Peyer's patch (tissue), 4 donors: ENCODE results near the gene NTRK2. TPM values are rescaled to one million over a fixed set of nuclear protein-coding genes. Genes with fewer than 3 reads are reported as not detected.

Source experiments
- DNase-seq, 3 donors: peaks; one replicate each; pipeline ENCODE4 v3.0.0-alpha.2; 2017 to 2019
- H3K27ac ChIP-seq, 4 donors: fragments of 200-600 bp; sonication (generic); one replicate each; pipeline ENCODE4 v1.5.1; 2016 to 2019
- H3K27me3 ChIP-seq, 2 donors: fragments of 200-600 bp; sonication (generic); one replicate each; pipeline ENCODE4 v1.5.1; 2019
- H3K36me3 ChIP-seq, 3 donors: fragments of 200-600 bp; sonication (generic); one replicate each; pipeline ENCODE4 v1.5.1; 2016 to 2019
- H3K4me1 ChIP-seq, 4 donors: fragments of 200-600 bp; sonication (generic); one replicate each; pipeline ENCODE4 v1.5.1; 2016 to 2019
- H3K4me3 ChIP-seq, 4 donors: fragments of 200-600 bp; sonication (generic); 1 replicate in 3 of 4; 2 replicates in 1 of 4; pipeline ENCODE4 v1.5.1; 2016 to 2019; ENCODE audit warnings: mild to moderate bottlenecking in 1 of 4
- H3K9me3 ChIP-seq, 4 donors: fragments of 200-600 bp; sonication (generic); one replicate each; pipeline ENCODE4 v1.5.1; 2016 to 2019; ENCODE audit warnings: mild to moderate bottlenecking in 1 of 4
- POLR2A ChIP-seq, 2 donors: fragments of 450-650 bp; IDR thresholded peaks; one replicate each; pipeline ENCODE4 v1.5.1; 2017; ENCODE audit warnings: antibody characterized with exemption in 2 of 2, mild to moderate bottlenecking in 2 of 2, moderate library complexity in 2 of 2
- total RNA-seq, 4 donors: library from RNA; depleted of rRNA; stranded (reverse); fragments of >200 nt; gene quantifications; one replicate each; pipeline ENCODE4 v1.1.0, GENCODE V29; 2016
- TF ChIP-seq, protein P1 (sequence below), 6 experiments: fragments of 450-650 bp in 4 of 6; fragments of 200-600 bp in 2 of 6; sonication (generic) in 1 of 6; IDR thresholded peaks; one replicate each; pipeline ENCODE4 v1.5.1; 2017 to 2019; ENCODE audit warnings: antibody characterized with exemption in 6 of 6, mild to moderate bottlenecking in 3 of 6, moderate library complexity in 1 of 6

NTRK2 gene
- total RNA-seq, 4 donors from 2014 or later: 0.35 to 1.7 (median 0.84) TPM

DNA sequence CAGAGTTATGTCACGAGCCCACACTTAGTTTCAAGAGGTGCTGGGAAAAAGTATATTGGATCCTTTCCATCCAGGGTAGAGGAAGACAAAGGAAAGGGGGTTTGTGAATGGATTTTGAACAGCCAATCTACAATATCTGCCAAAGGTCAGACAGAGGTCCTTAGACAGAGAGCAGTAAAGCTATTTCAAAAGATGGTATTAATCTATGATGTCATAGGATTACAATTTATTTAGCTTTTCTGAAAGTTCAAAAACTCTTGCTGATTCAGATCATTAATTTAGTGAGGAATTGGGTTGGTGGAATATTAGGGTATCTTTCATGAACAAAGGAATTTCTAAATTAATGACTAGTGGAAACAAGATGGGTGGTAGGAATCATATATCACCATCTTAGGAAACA is 126.9 kb downstream of the NTRK2 start:
- Histone ChIP-seq H3K9me3 (no peaks in the 10 kb centered on the region), H3K36me3 (no peaks in the 10 kb centered on the region), H3K27ac (no peak overlapping the region), H3K4me1 (no peaks in the 10 kb centered on the region), H3K27me3 (no peaks in the 10 kb centered on the region), H3K4me3 (no peak overlapping the region)
- TF ChIP-seq POLR2A (IDR thresholded peaks at IDR 0.05): no peak
- TF ChIP-seq, protein P1, sequence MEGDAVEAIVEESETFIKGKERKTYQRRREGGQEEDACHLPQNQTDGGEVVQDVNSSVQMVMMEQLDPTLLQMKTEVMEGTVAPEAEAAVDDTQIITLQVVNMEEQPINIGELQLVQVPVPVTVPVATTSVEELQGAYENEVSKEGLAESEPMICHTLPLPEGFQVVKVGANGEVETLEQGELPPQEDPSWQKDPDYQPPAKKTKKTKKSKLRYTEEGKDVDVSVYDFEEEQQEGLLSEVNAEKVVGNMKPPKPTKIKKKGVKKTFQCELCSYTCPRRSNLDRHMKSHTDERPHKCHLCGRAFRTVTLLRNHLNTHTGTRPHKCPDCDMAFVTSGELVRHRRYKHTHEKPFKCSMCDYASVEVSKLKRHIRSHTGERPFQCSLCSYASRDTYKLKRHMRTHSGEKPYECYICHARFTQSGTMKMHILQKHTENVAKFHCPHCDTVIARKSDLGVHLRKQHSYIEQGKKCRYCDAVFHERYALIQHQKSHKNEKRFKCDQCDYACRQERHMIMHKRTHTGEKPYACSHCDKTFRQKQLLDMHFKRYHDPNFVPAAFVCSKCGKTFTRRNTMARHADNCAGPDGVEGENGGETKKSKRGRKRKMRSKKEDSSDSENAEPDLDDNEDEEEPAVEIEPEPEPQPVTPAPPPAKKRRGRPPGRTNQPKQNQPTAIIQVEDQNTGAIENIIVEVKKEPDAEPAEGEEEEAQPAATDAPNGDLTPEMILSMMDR (IDR thresholded peaks at IDR 0.05): no peak
- no peak for DNase-seq

DNA sequence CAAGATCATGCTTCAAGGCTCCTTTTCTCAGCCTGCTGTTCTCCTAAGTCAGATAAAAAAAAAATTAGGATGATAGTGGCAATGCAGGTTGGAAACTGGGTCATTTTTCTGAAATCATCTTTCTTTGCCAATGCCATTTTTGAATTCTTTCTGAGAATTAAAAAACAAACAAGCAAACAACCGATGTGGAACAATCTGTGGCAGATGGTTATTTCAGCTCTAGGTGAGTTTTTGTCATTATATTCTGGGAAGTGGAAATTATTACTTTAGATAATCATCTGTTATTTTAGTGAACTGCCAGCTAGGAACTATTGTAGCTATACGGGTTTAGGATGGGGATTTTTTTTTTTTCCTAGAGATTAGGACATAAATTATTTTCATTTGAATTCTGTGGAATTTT is 129.7 kb downstream of the NTRK2 start:
- Histone ChIP-seq H3K27ac (no peak overlapping the region), H3K27me3 (no peaks in the 10 kb centered on the region), H3K4me3 (no peak overlapping the region), H3K9me3 (no peaks in the 10 kb centered on the region), H3K4me1 (no peaks in the 10 kb centered on the region), H3K36me3 (no peaks in the 10 kb centered on the region)
- DNase-seq: no peak
- TF ChIP-seq POLR2A (IDR thresholded peaks at IDR 0.05): no peak
- TF ChIP-seq, protein P1 (IDR thresholded peaks at IDR 0.05): no peak

DNA sequence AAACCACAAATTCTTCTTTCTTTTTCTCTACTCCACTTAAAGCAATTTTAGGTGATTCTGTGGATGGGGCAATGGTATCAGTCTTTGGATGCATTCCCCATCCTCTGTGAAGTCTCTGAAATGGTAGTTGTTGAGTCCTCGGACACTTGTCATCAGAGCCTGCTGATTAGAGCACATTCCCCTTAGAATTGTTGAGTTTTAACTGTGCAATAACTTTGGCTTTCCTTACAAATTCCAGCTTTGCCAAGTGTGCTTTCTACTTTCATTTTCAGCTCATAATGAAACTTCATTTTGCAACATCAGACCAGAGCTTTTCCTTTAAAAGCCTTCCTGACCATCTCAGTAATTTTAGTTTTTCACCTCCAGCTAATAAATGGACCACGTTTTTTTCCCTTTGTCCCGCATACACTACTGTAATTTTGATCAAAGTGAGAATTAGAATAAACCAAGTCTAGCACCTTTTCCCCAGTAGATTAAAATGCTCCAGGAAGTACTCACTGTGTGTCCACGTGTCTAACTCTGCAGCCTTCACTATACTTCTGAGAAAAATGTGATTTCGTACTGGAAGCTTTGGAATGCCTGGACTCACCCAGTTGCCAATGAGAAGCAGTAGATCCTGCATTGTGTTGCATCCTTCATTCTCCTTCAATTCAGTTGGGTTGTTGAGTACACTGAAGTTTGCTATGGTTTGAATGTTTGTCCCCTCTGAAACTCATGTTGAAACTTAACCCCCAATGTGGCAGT is 135.6 kb downstream of the NTRK2 start:
- no peaks in the 10 kb centered on the region for H3K36me3 ChIP-seq
- DNase-seq: no peak
- no peaks in the 10 kb centered on the region for H3K27me3 ChIP-seq
- H3K4me1 ChIP-seq: no peaks in the 10 kb centered on the region
- no peak overlapping the region for H3K4me3 ChIP-seq
- no peak overlapping the region for H3K27ac ChIP-seq
- no peak for TF ChIP-seq POLR2A (IDR thresholded peaks at IDR 0.05)
- TF ChIP-seq, protein P1 (IDR thresholded peaks at IDR 0.05): no peak
- no peaks in the 10 kb centered on the region for H3K9me3 ChIP-seq

- Histone ChIP-seq H3K36me3 (no peaks in the 10 kb centered on the region), H3K27me3 (no peaks in the 10 kb centered on the region), H3K27ac (no peak overlapping the region), H3K9me3 (no peaks in the 10 kb centered on the region), H3K4me3 (no peak overlapping the region), H3K4me1 (no peaks in the 10 kb centered on the region)
- TF ChIP-seq POLR2A (IDR thresholded peaks at IDR 0.05): no peak
- no peak for DNase-seq
These were observed 137.9 kb downstream of the NTRK2 start for GRCh38 chr9:84807431-84807830.

DNA sequence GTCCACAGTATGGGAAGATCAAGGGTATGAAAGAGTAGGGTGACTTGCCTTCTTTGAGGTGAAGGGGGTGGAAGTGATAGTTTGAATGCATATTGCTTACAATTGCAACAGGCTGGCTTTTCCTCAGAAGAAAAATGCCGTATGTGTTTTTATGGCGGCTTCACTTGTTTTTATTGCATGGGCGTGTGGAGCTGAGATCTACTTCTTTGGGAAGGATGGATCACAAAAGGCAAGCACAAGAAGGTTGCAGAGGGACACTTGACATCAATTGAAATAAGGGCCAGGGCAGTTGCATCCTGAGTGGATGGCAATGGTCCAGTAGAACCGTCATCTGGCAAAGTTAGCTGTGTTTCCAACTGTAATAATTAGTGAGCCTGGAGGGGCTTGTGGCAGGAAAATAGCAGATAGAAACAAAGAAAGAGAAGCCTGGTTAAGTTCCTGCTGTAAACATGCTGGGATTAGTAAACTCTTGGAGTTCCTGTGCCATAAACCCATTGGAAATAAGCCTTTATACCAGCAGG is 138.4 kb downstream of the NTRK2 start:
- Histone ChIP-seq H3K27ac (no peak overlapping the region), H3K4me1 (no peaks in the 10 kb centered on the region), H3K36me3 (no peaks in the 10 kb centered on the region), H3K9me3 (no peaks in the 10 kb centered on the region), H3K27me3 (no peaks in the 10 kb centered on the region), H3K4me3 (no peak overlapping the region)
- no peak for DNase-seq
- TF ChIP-seq, protein P1 (IDR thresholded peaks at IDR 0.05): no peak
- no peak for TF ChIP-seq POLR2A (IDR thresholded peaks at IDR 0.05)

GRCh38 chr9:84808416-84808815 is 138.9 kb downstream of the NTRK2 start:
- DNase-seq: no peak
- Histone ChIP-seq H3K27ac (no peak overlapping the region), H3K9me3 (no peaks in the 10 kb centered on the region), H3K27me3 (no peaks in the 10 kb centered on the region), H3K36me3 (no peaks in the 10 kb centered on the region), H3K4me1 (no peaks in the 10 kb centered on the region), H3K4me3 (no peak overlapping the region)
- no peak for TF ChIP-seq POLR2A (IDR thresholded peaks at IDR 0.05)
- TF ChIP-seq, protein P1 (IDR thresholded peaks at IDR 0.05): no peak
